GM12878 (cell line): Measurements from ENCODE around the gene UST. TPM values are rescaled to one million over a fixed set of nuclear protein-coding genes. Genes with fewer than 3 reads are reported as not detected.

Experiments used
- ATAC-seq: fragments of 200-7000 bp; cut with Tn5 transposase; 3 replicates; pipeline ENCODE4 v1.9.1; 2020; ENCODE audit warnings: mild to moderate bottlenecking, moderate library complexity
- BruUV-seq: library from RNA; stranded (reverse); fragments of 400-500 nt; replicated peaks from 2 replicates; lab custom pipeline; 2021; lab: Mats Ljungman, UMichigan
- CTCF ChIA-PET: fragments of 300-600 bp; sonication (Branson Sonifier 250); formaldehyde crosslinking; extraction: SDS; loops from one replicate; lab custom pipeline; 2021; ENCODE audit warnings: inconsistent platforms; lab: Yijun Ruan, JAX
- POLR2A ChIA-PET: fragments of 350-600 bp; formaldehyde crosslinking; extraction: SDS; loops from one replicate; lab custom pipeline; 2021; ENCODE audit warnings: inconsistent platforms; lab: Charles Lee
- RAD21 ChIA-PET: fragments of 300-600 bp; sonication (Branson Sonifier 250); formaldehyde crosslinking; loops from one replicate; lab custom pipeline; 2023; ENCODE audit warnings: antibody characterized with exemption; ENCODE audit not compliant: unreplicated experiment; lab: Charles Lee
- SMC1A ChIA-PET: fragments of 300-600 bp; sonication (Branson Sonifier 250); formaldehyde crosslinking; loops from one replicate; lab custom pipeline; 2023; ENCODE audit not compliant: unreplicated experiment, uncharacterized antibody; lab: Charles Lee
- DNase-seq: peaks from one replicate; pipeline ENCODE4 v3.0.0-alpha.2; 2011; ENCODE audit warnings: low read depth, low spot score
- FAIRE-seq: peaks from 3 replicates; lab custom pipeline; 2011; peaks lifted over from hg19 to GRCh38; lab: Jason Lieb, UNC
- H2AFZ ChIP-seq: 2 replicates; pipeline ENCODE4 v1.6.0; 2011; ENCODE audit warnings: low read depth, low read length, control low read depth; ENCODE audit not compliant: control insufficient read depth
- H3K27ac ChIP-seq: 2 replicates; pipeline ENCODE4 v1.5.1; 2011; ENCODE audit warnings: control low read depth; ENCODE audit not compliant: control insufficient read depth, insufficient read depth
- H3K27me3 ChIP-seq, 2 experiments: replicated peaks in 1 of 2; 2 replicates each; pipeline versions ENCODE4 v1.6.0 to v1.6.1; 2011; ENCODE audit warnings: low read length in 1 of 2; ENCODE audit not compliant: control insufficient read depth in 2 of 2, insufficient read depth in 2 of 2
- H3K36me3 ChIP-seq, 2 experiments: 2 replicates each; pipeline ENCODE4 v1.5.1; 2011; ENCODE audit warnings: low read length in 1 of 2; ENCODE audit not compliant: control insufficient read depth in 2 of 2, insufficient read depth in 2 of 2
- H3K4me1 ChIP-seq: 2 replicates; pipeline ENCODE4 v1.6.1; 2011; ENCODE audit warnings: mild to moderate bottlenecking, low read length, moderate library complexity, mixed read lengths; ENCODE audit not compliant: control insufficient read depth, insufficient read depth
- H3K4me2 ChIP-seq: 2 replicates; pipeline ENCODE4 v1.6.0; 2011; ENCODE audit warnings: control low read depth; ENCODE audit not compliant: control insufficient read depth, insufficient read depth
- H3K4me3 ChIP-seq: fragments of 200-600 bp; sonication (generic); 2 replicates; pipeline ENCODE4 v1.5.1; 2016
- H3K79me2 ChIP-seq: 2 replicates; pipeline ENCODE4 v1.6.0; 2011; ENCODE audit warnings: low read length; ENCODE audit not compliant: control insufficient read depth, insufficient read depth
- H3K9ac ChIP-seq: 2 replicates; pipeline ENCODE4 v1.8.0; 2011; ENCODE audit warnings: low read length, control low read depth, mixed read lengths; ENCODE audit not compliant: control insufficient read depth, insufficient read depth
- H3K9me3 ChIP-seq: replicated peaks from 3 replicates; pipeline ENCODE4 v1.5.1; 2011; ENCODE audit warnings: mild to moderate bottlenecking, low read length; ENCODE audit not compliant: control insufficient read depth, insufficient read depth
- H4K20me1 ChIP-seq: 2 replicates; pipeline ENCODE4 v1.6.0; 2011; ENCODE audit not compliant: control insufficient read depth, insufficient read depth
- BACH1 ChIP-seq: fragments of 450-650 bp; IDR thresholded peaks from 2 replicates; pipeline ENCODE4 v1.6.1; 2017; ENCODE audit warnings: mild to moderate bottlenecking, borderline replicate concordance
- CREB1 ChIP-seq: IDR thresholded peaks from 2 replicates; pipeline ENCODE4 v1.6.1; 2012; ENCODE audit warnings: low read depth, mild to moderate bottlenecking, inconsistent platforms
- HDAC2 ChIP-seq: fragments of 200-600 bp; sonication (generic); IDR thresholded peaks from 2 replicates; pipeline ENCODE4 v1.6.1; 2017
- IKZF2 ChIP-seq, 2 experiments: fragments of 450-650 bp; IDR thresholded peaks; 2 replicates each; pipeline ENCODE4 v1.6.1; 2017; ENCODE audit warnings: mild to moderate bottlenecking in 2 of 2, moderate library complexity in 2 of 2
- MLLT1 ChIP-seq: fragments of 450-650 bp; IDR thresholded peaks from 2 replicates; pipeline ENCODE4 v1.6.1; 2016; ENCODE audit warnings: mild to moderate bottlenecking
- MYB ChIP-seq: fragments of 150-350 bp; IDR thresholded peaks from 2 replicates; pipeline ENCODE4 v1.6.1; 2014; ENCODE audit warnings: mild to moderate bottlenecking, low read depth, low read length, borderline replicate concordance
- NFYA ChIP-seq: IDR thresholded peaks from 2 replicates; pipeline ENCODE4 v1.6.1; 2011; ENCODE audit warnings: low read depth, mild to moderate bottlenecking, low read length, improper control_type of control experiment, borderline replicate concordance
- RELA ChIP-seq: fragments of 450-650 bp; IDR thresholded peaks from 2 replicates; pipeline ENCODE4 v1.8.0; 2014; ENCODE audit warnings: borderline replicate concordance; ENCODE audit not compliant: partially characterized antibody
- SIN3A ChIP-seq: IDR thresholded peaks from 2 replicates; pipeline ENCODE4 v1.6.1; 2012; ENCODE audit warnings: low read depth, low read length, improper control_type of control experiment
- ZNF622 ChIP-seq: fragments of 450-650 bp; IDR thresholded peaks from 2 replicates; pipeline ENCODE4 v1.6.1; 2017; ENCODE audit warnings: mild to moderate bottlenecking, inconsistent platforms
- WGBS: methylation state at CpG from one replicate; pipeline ENCODE4 v1.1.6; 2016; ENCODE audit warnings: low lambda C conversion rate; ENCODE audit not compliant: insufficient replicate concordance, insufficient coverage; ENCODE audit errors: missing lambda C conversion rate; 5-methylcytosine and 5-hydroxymethylcytosine counted together
- in situ Hi-C: fragments of 300-500 bp; cut with MboI; formaldehyde crosslinking; loops from 9 replicates; pipeline ENCODE4 v1.14.3; 2018; ENCODE audit warnings: mixed read lengths
- intact Hi-C: fragments of 100-400 bp; cut with micrococcal nuclease; formaldehyde crosslinking; loops from one replicate; pipeline ENCODE4 v1.14.2; 2022; ENCODE audit not compliant: unreplicated experiment
- polyA plus RNA-seq, 11 experiments: library from polyadenylated mRNA; depleted of rRNA in 4 of 11; unstranded in 6 of 11; stranded (reverse) in 5 of 11; fragments of >200 nt; fragmentation: Nextera tagmentation in 4 of 11; fragmentation: Illumina TruSeq in 1 of 11; extraction: Ambion mirVana in 4 of 11; extraction: Trizol in 1 of 11; gene quantifications; 1 replicate in 1 of 11; 2 replicates in 10 of 11; pipeline versions ENCODE4 v1.2.1 to v1.2.3, GENCODE V29; 2011 to 2016; ENCODE audit warnings: inconsistent platforms in 2 of 11, missing spikeins in 2 of 11, low read depth in 1 of 11
- total RNA-seq, 4 experiments: library from RNA; depleted of rRNA in 3 of 4; stranded (reverse); fragments of >200 nt in 3 of 4; fragmentation: Illumina TruSeq in 1 of 4; extraction: Trizol in 1 of 4; gene quantifications; 2 replicates each; pipeline versions ENCODE4 v1.2.1 to v1.2.3, GENCODE V29; 2013 to 2021
- TF ChIP-seq, protein P1 (sequence below): IDR thresholded peaks from 2 replicates; pipeline ENCODE4 v1.6.1; 2012; ENCODE audit warnings: low read depth, low read length, improper control_type of control experiment
- TF ChIP-seq, protein P2 (sequence below): fragments of 450-650 bp; formaldehyde crosslinking; IDR thresholded peaks from 2 replicates; pipeline ENCODE4 v1.4.0; 2022; ENCODE audit warnings: mild to moderate bottlenecking, moderate library complexity
- TF ChIP-seq, protein P3 (sequence below): IDR thresholded peaks from 2 replicates; pipeline ENCODE4 v1.6.1; 2012; ENCODE audit warnings: low read depth, low read length, improper control_type of control experiment

UST gene
- total and polyA plus RNA-seq, 10 of the 15 experiments (the other 5 are each of a cell fraction or from before 2014, with no cell fraction given) = 0.74 to 43.3 (median 2.2) TPM

DNA sequence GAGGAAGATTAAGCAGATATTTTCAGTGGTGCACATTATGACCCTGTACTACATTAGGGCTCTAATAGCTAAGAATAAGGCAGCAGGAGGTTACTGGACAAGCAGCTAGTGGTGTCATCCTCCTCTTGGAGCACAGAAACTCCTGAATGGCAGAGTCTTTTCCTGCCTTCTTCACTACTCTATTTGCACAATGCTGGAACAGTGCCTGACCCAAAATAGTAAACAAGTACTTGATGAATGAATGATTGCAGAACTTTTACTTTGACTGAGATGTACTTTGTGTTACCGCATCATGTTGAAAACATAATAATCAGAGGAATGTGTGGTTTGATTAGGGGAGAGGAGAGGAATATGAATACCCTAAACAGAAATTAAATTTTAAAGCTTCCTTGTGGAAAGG, 30.0 kb upstream of the UST start:
- ChIA-PET CTCF (no interaction called here), SMC1A (interaction anchor here (1.3 kb wide), 1 partner anchor 94 kb away, joined by 4 read pairs; no protein-coding TSS in a partner anchor), POLR2A (interaction anchor here (0.6 kb wide), 1 partner anchor 147 kb away, joined by 7 read pairs; no protein-coding TSS in a partner anchor), RAD21 (interaction anchor here (0.7 kb wide), 1 partner anchor 304 kb away, joined by 4 read pairs; no protein-coding TSS in a partner anchor)
- no peaks in the 10 kb centered on the region for H3K36me3 ChIP-seq
- intact Hi-C loops = no loop called here
- no peaks in the 10 kb centered on the region for H3K4me1 ChIP-seq
- TF ChIP-seq SIN3A (no peak), RELA (no peak), ZNF622 (no peak), MLLT1 (no peak), IKZF2 (IDR thresholded peaks at IDR 0.05) (no peak), HDAC2 (no peak), NFYA (no peak), BACH1 (no peak), CREB1 (no peak), MYB (no peak)
- TF ChIP-seq, protein P1, sequence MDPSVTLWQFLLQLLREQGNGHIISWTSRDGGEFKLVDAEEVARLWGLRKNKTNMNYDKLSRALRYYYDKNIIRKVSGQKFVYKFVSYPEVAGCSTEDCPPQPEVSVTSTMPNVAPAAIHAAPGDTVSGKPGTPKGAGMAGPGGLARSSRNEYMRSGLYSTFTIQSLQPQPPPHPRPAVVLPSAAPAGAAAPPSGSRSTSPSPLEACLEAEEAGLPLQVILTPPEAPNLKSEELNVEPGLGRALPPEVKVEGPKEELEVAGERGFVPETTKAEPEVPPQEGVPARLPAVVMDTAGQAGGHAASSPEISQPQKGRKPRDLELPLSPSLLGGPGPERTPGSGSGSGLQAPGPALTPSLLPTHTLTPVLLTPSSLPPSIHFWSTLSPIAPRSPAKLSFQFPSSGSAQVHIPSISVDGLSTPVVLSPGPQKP = no peak
- TF ChIP-seq, protein P2, sequence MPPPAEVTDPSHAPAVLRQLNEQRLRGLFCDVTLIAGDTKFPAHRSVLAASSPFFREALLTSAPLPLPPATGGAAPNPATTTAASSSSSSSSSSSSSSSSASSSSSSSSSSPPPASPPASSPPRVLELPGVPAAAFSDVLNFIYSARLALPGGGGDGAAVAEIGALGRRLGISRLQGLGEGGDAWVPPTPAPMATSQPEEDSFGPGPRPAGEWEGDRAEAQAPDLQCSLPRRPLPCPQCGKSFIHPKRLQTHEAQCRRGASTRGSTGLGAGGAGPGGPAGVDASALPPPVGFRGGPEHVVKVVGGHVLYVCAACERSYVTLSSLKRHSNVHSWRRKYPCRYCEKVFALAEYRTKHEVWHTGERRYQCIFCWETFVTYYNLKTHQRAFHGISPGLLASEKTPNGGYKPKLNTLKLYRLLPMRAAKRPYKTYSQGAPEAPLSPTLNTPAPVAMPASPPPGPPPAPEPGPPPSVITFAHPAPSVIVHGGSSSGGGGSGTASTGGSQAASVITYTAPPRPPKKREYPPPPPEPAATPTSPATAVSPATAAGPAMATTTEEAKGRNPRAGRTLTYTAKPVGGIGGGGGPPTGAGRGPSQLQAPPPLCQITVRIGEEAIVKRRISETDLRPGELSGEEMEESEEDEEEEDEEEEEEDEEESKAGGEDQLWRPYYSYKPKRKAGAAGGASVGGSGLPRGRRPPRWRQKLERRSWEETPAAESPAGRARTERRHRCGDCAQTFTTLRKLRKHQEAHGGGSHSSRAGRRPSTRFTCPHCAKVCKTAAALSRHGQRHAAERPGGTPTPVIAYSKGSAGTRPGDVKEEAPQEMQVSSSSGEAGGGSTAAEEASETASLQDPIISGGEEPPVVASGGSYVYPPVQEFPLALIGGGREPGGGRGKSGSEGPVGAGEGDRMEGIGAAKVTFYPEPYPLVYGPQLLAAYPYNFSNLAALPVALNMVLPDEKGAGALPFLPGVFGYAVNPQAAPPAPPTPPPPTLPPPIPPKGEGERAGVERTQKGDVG (CRISPR knock-in tag) = no peak
- TF ChIP-seq, protein P3, sequence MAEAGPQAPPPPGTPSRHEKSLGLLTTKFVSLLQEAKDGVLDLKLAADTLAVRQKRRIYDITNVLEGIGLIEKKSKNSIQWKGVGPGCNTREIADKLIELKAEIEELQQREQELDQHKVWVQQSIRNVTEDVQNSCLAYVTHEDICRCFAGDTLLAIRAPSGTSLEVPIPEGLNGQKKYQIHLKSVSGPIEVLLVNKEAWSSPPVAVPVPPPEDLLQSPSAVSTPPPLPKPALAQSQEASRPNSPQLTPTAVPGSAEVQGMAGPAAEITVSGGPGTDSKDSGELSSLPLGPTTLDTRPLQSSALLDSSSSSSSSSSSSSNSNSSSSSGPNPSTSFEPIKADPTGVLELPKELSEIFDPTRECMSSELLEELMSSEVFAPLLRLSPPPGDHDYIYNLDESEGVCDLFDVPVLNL = no peak
- H3K79me2 ChIP-seq = no peaks in the 10 kb centered on the region
- no TSS peak for BruUV-seq
- 0% methylated on average over 1 of the region's 1 CpG for WGBS
- H3K4me3 ChIP-seq = no peak overlapping the region
- ATAC-seq (no peak), FAIRE-seq (no peak), DNase-seq (no peak)
- in situ Hi-C loops = no loop called here
- H2AFZ ChIP-seq = no peak overlapping the region
- no peak overlapping the region for H3K4me2 ChIP-seq
- H3K27ac ChIP-seq = no peak overlapping the region
- H3K27me3 ChIP-seq = peaks cover 0 to 2% of the 10 kb centered on the region in 2 experiments; a peak in 2 of 4 replicates
- no peaks in the 10 kb centered on the region for H3K9me3 ChIP-seq
- H3K9ac ChIP-seq = no peak overlapping the region
- H4K20me1 ChIP-seq = no peaks in the 10 kb centered on the region
